Endothelial cell of umbilical vein (primary cell): Measurements from ENCODE around the gene CLIC3. TPM values are rescaled to one million over a fixed set of nuclear protein-coding genes. Genes with fewer than 3 reads are reported as not detected.

Source experiments
- BruUV-seq: library from RNA; stranded (reverse); fragments of 400-500 nt; replicated peaks from 2 replicates; lab custom pipeline; 2021; lab: Mats Ljungman, UMichigan
- CTCF ChIA-PET: fragments of 300-600, 350-600 bp; sonication (Branson Sonifier 250); formaldehyde crosslinking; loops from one replicate; lab custom pipeline; 2021; ENCODE audit warnings: antibody characterized with exemption, inconsistent platforms; lab: Charles Lee
- POLR2A ChIA-PET: fragments of 300-600, 350-600 bp; sonication (Branson Sonifier 250); formaldehyde crosslinking; loops from one replicate; lab custom pipeline; 2021; ENCODE audit warnings: antibody characterized with exemption, inconsistent platforms; lab: Charles Lee
- DNase-seq: peaks from one replicate; pipeline ENCODE4 v3.0.0-alpha.2; 2011; ENCODE audit warnings: low read depth, low spot score
- FAIRE-seq: peaks from 2 replicates; lab custom pipeline; 2011; peaks lifted over from hg19 to GRCh38; lab: Jason Lieb, UNC
- H2AFZ ChIP-seq: 2 replicates; pipeline ENCODE4 v1.6.0; 2012; ENCODE audit warnings: low read depth, low read length, control low read depth, inconsistent platforms
- H3K27ac ChIP-seq: 2 replicates; pipeline ENCODE4 v1.5.1; 2011; ENCODE audit warnings: low read depth, mild to moderate bottlenecking, control low read depth, low read length, moderate library complexity; ENCODE audit not compliant: insufficient read depth
- H3K27me3 ChIP-seq, 2 experiments: 2 replicates each; pipeline versions ENCODE4 v1.6.0 to v1.6.1; 2011; ENCODE audit warnings: low read length in 2 of 2, mixed read lengths in 1 of 2; ENCODE audit not compliant: control insufficient read depth in 2 of 2, insufficient read depth in 2 of 2
- H3K36me3 ChIP-seq, 2 experiments: 2 replicates in 1 of 2; 3 replicates in 1 of 2; pipeline ENCODE4 v1.5.1; 2011; ENCODE audit warnings: low read length in 2 of 2, mild to moderate bottlenecking in 1 of 2, moderate library complexity in 1 of 2; ENCODE audit not compliant: control insufficient read depth in 2 of 2, insufficient read depth in 2 of 2; ENCODE audit errors: extremely low read depth in 1 of 2
- H3K4me1 ChIP-seq: 3 replicates; pipeline ENCODE4 v1.5.1; 2011; ENCODE audit warnings: mild to moderate bottlenecking, low read length; ENCODE audit not compliant: control insufficient read depth, insufficient read depth; ENCODE audit errors: extremely low read depth
- H3K4me2 ChIP-seq: 2 replicates; pipeline ENCODE4 v1.6.1; 2011; ENCODE audit warnings: low read length, control low read depth, mixed read lengths; ENCODE audit not compliant: insufficient read depth
- H3K4me3 ChIP-seq, 3 experiments: fragments of 200-600 bp in 1 of 3; sonication (generic), shearing (Covaris generic) in 1 of 3; replicated peaks in 1 of 3; 2 replicates each; pipeline ENCODE4 v1.5.1; 2011 to 2016; ENCODE audit warnings: control low read depth in 3 of 3, low read length in 3 of 3, mild to moderate bottlenecking in 2 of 3, inconsistent platforms in 1 of 3, low read depth in 1 of 3, moderate library complexity in 1 of 3; ENCODE audit not compliant: insufficient read depth in 1 of 3
- H3K79me2 ChIP-seq: 2 replicates; pipeline ENCODE4 v1.6.0; 2012; ENCODE audit warnings: low read length, inconsistent platforms; ENCODE audit not compliant: control insufficient read depth, insufficient read depth
- H3K9ac ChIP-seq: replicated peaks from 2 replicates; pipeline ENCODE3; 2011; ENCODE audit warnings: low read length, control low read depth; ENCODE audit not compliant: insufficient read depth; ENCODE audit errors: extremely low read depth
- H3K9me1 ChIP-seq: replicated peaks from 3 replicates; pipeline ENCODE4 v1.6.0; 2011; ENCODE audit warnings: mild to moderate bottlenecking, low read length; ENCODE audit not compliant: control insufficient read depth, insufficient read depth; ENCODE audit errors: extremely low read depth
- H3K9me3 ChIP-seq: replicated peaks from 2 replicates; pipeline ENCODE4 v1.5.1; 2012; ENCODE audit warnings: low read length, inconsistent platforms; ENCODE audit not compliant: control insufficient read depth, insufficient read depth
- H4K20me1 ChIP-seq: replicated peaks from 2 replicates; pipeline ENCODE3; 2011; ENCODE audit warnings: mild to moderate bottlenecking, low read length; ENCODE audit not compliant: control insufficient read depth, insufficient read depth; ENCODE audit errors: extremely low read depth
- FOS ChIP-seq: IDR thresholded peaks from 2 replicates; pipeline ENCODE4 v1.6.1; 2011; ENCODE audit warnings: mild to moderate bottlenecking, low read length, moderate library complexity, borderline replicate concordance; ENCODE audit not compliant: insufficient read depth
- POLR2A ChIP-seq: IDR thresholded peaks from 2 replicates; pipeline ENCODE4 v1.6.1; 2012; ENCODE audit warnings: low read depth, mild to moderate bottlenecking, control low read depth, low read length
- dilution Hi-C: fragments of 300-500 bp; cut with MboI; formaldehyde crosslinking; loops from one replicate; pipeline ENCODE4 v1.15.0; 2019; ENCODE audit warnings: low sequenced_read_pairs; ENCODE audit not compliant: extremely low pct_ligation_motif_present
- intact Hi-C: fragments of 100-400 bp; cut with micrococcal nuclease; formaldehyde crosslinking; loops from one replicate; pipeline ENCODE4 v1.10.0; 2022
- polyA plus RNA-seq, 4 experiments: library from polyadenylated mRNA; depleted of rRNA in 3 of 4; stranded (reverse) in 3 of 4; unstranded in 1 of 4; fragments of >200 nt; gene quantifications; 2 replicates each; pipeline versions ENCODE4 v1.2.1 to v1.2.3, GENCODE V29; 2011 to 2012; ENCODE audit warnings: missing spikeins in 1 of 4
- total RNA-seq: library from RNA; stranded (reverse); gene quantifications from 2 replicates; pipeline ENCODE4 v1.2.3, GENCODE V29; 2021

Gene CLIC3
- total and polyA plus RNA-seq, 2 donors (not counting 3 experiments of a cell fraction or from before 2014, with no cell fraction given), result 2.3 TPM; not detected in 1

GRCh38 chr9:137042751-137043727 is 46.7 kb upstream of the CLIC3 start:
- Histone ChIP-seq H4K20me1 (no peaks in the 10 kb centered on the region), H3K27ac (no peak overlapping the region), H3K9me1 (no peaks in the 10 kb centered on the region), H3K79me2 (peaks cover 33% of the 10 kb centered on the region), H3K27me3 (no peaks in the 10 kb centered on the region), H3K36me3 (peaks cover 0 to 17% of the 10 kb centered on the region in 2 experiments), H2AFZ (no peak overlapping the region), H3K9ac (no peak overlapping the region), H3K4me2 (peak overlapping the region; percentile 24), H3K4me3 (no peak overlapping the region), H3K9me3 (no peaks in the 10 kb centered on the region), H3K4me1 (peaks cover 41% of the 10 kb centered on the region)
- FAIRE-seq, result peak; percentile 46
- dilution Hi-C loops, result no loop called here
- TF ChIP-seq POLR2A (no peak), FOS (no peak)
- intact Hi-C loops, result no loop called here
- no TSS peak for BruUV-seq
- no peak for DNase-seq
- POLR2A ChIA-PET, result interaction anchor here (0.7 kb wide), 1 partner anchor 253 kb away, joined by 3 read pairs; no protein-coding TSS in a partner anchor
- CTCF ChIA-PET, result interaction anchor here (4.9 to 5.2 kb wide), 2 partner anchors 7 to 14 kb away, joined by 27 to 58 read pairs; no protein-coding TSS in a partner anchor

DNA sequence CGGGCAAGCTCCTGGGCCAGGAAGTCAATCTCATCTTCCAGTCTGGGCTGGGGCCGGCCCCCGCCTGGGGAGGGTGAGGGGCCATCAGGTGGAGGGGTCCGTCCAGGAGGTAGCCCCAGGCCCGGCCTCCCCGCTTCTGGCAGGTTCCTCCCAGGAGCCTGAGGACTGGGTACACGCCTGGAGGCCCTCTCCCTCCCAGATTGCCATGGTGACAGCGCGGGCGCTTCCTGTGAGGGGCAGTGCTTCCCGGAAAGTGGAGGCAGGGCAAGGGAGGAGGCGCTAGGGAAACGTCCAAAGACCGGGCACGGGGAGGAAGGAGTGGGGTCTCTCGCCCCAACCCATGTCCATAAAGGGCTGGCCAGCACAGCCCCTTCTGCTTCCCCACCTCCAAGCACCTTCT is 44.8 kb upstream of the CLIC3 start:
- Histone ChIP-seq H3K4me3 (no peak overlapping the region), H2AFZ (no peak overlapping the region), H3K36me3 (peaks cover 0 to 17% of the 10 kb centered on the region in 2 experiments), H3K9ac (no peak overlapping the region), H3K9me3 (no peaks in the 10 kb centered on the region), H3K4me1 (peaks cover 37% of the 10 kb centered on the region), H4K20me1 (no peaks in the 10 kb centered on the region), H3K27ac (no peak overlapping the region), H3K27me3 (no peaks in the 10 kb centered on the region), H3K4me2 (no peak overlapping the region), H3K79me2 (peaks cover 33% of the 10 kb centered on the region), H3K9me1 (no peaks in the 10 kb centered on the region)
- BruUV-seq, result no TSS peak
- POLR2A ChIA-PET, result no interaction called here
- FAIRE-seq (peak; percentile 55), DNase-seq (no peak)
- dilution Hi-C loops (no loop called here), intact Hi-C loops (no loop called here)
- CTCF ChIA-PET, result interaction anchor here (5.2 kb wide), 1 partner anchor 12 kb away, joined by 27 read pairs; no protein-coding TSS in a partner anchor
- TF ChIP-seq POLR2A, result no peak
